Stimulated activated CD4-positive, alpha-beta T cell treated with anti-CD3 and anti-CD28 coated beads, Interleukin-4, amount 100 ng/mL, for 24 hours (primary cell): ENCODE data around the gene PVRIG.
A peak's percentile ranks its signal among the peaks of the same experiment; 100 is the strongest.
"Not testable (repeated sequence)": the region's sequence is repeated elsewhere in the genome, so short reads cannot be mapped to it uniquely, and the experiment has no call there.

Experiments used
- DNase-seq: peaks from one replicate; pipeline ENCODE4 v3.0.0-alpha.2; 2020

The PVRIG gene

DNA sequence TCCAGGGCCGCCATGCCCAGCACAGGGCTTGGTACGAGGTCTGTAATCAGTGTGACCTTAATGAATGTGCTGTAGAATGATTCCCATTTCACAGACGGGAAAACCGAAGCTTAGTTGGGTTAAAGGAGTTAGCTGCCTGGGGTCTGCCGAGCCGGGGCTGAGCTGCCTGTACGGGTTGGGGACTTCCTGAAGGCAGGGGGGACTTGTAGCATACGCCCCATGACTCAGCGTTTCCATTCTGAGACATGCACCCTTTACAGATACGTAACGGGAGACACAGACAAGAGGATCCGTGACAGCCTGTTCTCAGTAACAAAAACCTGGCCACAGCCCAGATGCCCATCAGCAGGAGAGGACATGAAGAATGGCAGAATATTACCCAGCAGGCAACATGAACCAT is 23.6 kb downstream of the PVRIG start:
- peak; percentile 68 for DNase-seq

DNA sequence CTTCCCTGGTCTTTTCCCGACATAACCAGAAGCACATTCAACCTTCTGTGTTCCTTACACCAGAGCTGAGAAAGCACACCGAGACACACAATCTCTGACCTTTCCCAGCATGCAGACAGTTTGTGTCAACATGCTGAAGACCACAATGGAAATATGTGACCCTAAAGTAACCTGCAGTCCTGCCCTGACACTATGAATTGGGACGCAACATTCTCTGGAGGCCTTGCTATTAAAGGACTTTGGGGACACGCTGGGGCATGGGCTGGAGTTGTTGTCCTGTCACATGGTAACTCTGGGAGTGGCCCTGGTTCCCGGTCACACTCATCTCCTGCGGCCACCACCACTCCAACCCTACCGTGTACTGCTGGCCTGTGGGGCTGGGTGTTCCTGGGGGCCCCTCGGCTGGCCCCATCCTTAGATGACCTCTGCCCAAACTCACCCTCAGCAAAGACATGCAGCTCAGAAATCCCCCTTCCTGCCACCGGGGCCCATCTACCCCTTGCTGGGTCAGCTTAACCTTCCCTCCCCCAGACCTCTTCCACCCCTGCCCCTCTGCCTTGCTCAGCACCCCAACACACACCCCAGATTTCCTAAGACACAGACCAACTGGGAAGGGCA is 25.3 kb downstream of the PVRIG start:
- not testable (repeated sequence) for DNase-seq

DNA sequence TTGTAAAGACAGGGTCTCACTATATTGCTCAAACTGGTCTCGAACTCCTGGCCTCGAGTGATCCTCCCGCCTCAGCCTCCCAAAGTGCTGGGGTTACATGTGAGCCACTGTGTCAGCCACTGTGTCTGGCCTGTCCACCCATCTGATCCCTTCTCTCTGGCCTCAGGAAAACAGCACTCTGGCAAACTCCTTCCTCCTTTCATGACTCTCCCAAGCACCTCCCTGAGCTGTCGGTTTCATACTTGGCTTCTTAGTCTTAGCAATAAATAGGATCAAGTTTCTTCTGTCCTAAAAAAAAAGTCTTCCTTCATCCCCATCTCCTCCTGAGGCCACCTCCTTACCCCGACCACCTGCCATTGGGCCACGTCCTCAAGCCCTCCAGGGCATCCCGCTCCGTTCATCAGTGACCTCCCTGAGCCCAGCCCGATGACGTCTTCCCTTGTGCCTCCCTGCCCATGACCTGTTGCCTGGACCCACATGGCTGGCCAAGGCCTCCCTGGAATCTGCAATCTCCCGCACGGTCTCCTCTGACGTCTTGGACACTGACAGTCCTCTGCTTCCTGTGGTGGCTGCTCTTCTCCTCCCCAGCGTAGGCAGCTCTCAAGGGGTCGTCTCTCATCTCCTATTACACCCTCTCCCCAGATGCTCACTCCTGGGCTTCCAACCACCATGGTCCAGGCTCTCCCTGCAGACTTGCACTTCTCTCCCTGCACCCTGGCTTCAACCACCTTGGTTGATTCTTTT is 26.5 kb downstream of the PVRIG start:
- not testable (repeated sequence) for DNase-seq

DNA sequence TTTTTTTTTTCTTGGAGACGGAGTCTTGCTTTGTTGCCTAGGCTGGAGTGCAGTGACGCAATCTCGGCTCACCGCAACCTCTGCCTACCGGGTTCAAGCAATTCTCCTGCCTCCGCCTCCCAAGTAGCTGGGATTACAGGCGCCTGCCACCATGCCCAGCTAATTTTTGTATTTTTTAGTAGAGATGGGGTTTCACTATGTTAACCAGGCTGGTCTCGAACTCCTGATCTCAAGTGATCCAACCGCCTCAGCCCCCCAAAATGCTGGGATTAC is 27.1 kb downstream of the PVRIG start:
- DNase-seq, result not testable (repeated sequence)

DNA sequence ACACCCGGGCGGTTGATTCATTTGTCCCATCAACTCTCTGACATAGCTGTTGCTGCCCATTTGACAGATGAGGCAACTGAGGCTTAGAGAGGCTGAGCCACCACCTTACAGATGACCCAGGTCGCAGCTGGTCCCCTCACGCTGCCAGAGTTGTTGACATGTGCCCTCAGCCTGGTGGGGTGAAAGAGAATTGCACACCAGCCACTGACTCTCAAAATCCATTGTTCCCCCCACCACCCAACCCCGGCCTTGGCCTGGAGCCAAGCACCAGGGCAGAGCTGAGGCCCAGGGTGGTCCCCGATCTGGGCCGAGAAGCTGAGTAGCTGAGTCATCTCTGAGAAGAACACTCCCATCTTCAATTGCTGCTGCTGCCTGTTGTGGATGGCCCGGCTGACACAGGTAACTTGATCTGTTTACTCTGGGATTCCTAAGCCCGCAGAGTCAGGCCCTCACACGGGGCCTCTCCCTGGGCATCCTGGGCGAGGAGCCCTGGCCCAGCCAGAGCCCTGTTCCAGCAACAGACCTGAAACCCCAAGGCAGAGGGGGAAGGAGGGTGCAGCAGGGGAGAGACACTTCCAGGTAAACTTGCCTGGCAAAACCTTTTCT is 27.5 kb downstream of the PVRIG start:
- no peak for DNase-seq

DNA sequence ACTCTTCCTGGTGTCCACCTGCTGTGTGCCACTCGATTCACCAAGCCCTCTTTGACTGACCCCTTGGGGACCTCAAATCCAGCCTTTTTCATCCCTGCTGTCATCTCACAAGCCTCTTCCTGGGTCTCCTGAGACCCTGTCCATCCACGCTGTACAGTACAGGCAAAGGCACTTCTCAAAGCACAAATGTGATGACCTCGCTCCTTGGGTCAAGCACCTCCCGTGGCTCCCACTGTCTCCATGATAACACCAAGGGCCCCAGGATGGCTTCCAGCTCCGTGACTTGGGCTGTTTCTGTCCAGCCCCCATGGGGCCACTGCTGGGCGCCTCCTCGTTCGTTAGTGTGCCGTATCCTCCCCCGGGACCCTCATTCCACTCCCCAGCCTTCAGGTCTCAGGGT is 28.7 kb downstream of the PVRIG start:
- DNase-seq, result no peak

DNA sequence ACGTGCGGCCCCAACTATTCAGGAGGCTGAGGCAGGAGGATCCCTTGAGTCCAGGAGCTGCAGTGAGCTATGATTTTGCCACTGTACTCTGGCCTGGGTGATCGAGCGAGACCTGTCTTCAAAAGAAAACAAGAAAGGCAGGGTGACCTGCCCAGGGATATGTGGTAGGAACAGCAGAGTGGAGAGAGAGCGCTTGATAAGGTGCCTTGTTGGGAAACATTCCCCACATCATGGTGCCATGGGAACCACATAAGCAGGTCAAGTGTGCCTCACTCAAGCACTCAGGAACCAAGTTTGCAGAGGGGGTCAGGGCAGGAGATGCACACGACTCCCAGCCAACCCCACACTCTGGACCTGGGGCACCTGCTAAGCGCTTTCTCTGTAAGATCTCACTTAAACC is 37.3 kb downstream of the PVRIG start:
- DNase-seq, result no peak

DNA sequence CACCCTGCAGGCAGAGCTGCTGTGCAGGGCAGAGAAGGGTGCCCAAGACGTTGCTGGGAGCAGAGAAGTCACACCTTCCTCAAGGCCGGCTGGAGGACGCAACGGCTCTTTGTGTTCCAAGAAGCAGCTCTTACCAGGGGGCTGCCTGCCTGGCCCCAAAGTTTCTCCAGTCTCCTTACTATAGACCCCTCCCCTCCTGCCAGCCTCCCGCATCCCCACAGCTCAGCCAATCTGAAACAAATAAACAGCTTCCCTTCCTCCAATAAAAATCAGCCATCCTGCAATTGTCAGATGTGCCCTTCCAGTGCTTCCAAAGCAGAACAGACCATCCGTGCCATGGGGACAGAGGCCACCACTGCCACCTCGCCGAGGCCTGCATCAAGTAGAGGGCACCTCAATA is 40.2 kb downstream of the PVRIG start:
- DNase-seq, result not testable (repeated sequence)

DNA sequence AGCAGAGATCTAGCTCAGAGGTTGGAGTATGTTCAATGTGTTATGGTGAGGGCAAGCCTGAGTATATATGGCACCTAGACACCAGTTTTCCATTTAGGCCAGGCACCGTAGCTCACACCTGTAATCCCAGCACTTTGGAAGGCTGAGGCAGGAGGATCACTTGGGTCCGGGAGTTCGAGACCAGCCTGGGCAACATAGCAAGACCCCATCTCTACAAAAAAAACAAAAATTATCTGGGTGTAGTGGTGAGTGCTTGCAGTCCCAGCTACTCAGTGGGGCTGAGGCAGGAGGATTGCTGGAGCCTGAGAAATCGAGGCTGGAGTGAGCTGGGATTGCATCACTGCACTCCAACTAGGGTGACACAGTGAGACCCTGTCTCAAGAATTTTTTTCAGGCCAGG is 43.1 kb downstream of the PVRIG start:
- DNase-seq, result not testable (repeated sequence)

DNA sequence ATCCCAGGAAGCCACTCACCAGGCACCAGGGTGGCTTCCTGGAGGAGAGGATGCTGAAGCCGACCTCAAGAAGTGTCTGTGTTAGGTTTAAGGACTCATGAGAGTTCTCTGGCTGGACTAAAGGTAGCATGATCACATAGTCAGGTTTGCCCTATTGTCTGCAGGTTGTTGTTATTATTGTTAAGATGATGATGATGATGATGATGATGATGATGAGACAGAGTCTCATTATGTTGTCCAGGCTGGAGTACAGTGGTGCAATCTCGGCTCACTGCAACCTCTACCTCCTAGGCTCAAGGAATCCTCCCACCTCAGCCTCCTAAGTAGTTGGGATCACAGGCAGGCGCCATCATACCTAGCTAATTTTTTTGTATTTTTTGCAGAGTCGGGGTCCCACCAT is 44.5 kb downstream of the PVRIG start:
- DNase-seq, result not testable (repeated sequence)

DNA sequence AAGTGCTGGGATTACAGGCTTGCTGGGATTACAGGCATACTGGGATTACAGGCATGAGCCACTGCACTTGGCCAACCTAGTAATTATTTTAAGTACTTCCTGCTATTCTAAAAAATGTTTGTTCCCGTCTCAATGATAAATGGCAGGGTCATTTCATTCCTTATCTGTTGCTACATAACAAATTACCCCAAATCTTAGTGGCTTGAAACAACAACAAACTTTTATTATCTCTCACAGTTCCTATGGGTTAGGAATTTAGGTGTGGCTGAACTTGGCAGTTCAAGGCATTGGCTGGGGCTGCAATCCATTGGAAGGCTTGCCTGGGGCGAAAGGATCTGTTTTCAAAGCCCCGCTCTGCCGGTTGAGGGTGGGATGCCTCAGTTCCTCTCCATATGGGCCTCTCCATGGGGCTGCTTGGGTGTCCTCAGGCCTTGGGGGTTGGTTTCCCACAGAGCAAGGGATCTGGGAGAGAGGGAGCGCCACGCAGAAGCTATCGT is 45.0 kb downstream of the PVRIG start:
- not testable (repeated sequence) for DNase-seq

DNA sequence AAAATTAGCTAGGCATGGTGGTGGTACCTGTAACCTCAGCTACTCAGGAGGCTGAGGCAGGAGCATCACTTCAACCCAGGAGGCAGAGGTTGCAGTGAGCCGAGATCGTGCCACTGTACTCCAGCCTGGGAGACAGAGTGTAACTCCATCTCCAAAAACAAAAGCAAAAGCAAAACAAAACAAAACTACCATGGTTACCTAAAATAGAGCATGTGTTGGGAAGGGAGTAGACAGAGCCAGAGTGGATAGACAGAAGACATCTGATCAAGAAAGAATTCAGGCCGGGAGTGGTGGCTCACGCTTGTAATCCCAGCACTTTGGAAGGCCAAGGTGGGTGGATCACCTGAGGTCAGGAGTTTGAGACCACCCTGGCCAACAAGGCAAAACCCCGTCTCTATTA is 46.1 kb downstream of the PVRIG start:
- not testable (repeated sequence) for DNase-seq

DNA sequence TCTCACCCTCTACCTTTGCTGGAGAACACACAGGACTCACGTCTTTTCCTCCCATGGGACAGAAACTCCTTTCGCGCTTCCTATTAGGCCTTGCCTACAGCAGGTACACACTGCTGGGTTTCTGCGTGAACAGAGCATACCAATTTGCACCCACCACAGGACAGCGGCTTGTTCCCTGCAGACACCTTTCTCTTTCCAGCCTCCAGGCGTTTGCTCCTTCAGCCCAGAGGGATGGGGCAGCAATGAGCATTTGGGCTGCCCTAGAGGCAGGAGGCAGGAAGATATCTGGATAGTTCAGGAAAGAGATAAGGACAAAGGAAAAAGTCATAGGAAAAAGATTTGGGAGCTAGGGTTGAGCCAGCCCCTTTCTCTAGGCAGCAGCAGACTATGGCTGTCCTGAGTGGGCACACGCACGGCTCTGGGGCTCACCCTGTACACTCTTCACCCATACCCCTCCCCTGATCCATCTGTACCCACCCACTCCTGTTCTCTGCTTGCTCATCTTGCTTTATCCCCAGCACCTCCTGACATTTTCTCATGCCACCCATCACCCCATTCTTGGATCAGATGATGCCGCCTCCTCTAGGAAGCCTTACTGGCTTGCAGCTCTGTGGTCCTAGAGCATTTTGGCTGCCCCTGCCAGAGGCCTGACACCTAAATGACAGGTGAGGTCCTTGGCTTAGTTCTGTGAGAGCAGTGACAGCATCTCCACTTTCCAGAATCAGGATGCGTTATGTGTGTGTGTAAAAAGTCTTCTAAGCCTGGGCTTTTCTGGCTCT is 47.0 kb downstream of the PVRIG start:
- no peak for DNase-seq

DNA sequence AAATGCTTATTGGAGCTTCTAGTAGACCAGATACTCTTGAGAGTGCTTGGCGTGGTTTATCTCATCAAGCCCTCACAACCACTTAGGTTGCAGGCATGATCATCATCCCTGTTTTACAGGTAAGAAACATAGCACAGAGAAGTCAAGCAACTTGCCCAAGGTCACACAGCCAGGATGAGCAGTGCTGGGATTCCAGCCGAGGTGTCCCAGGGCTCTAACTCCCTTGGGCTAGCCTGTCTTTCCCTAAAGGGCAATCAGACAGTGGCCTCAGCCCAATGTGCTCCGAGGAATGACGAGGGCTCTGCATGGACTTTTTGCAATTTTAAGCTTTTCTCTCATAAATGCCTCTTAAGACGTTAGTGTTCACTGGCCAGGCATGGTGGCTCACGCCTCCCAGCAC is 47.9 kb downstream of the PVRIG start:
- DNase-seq, result no peak

DNA sequence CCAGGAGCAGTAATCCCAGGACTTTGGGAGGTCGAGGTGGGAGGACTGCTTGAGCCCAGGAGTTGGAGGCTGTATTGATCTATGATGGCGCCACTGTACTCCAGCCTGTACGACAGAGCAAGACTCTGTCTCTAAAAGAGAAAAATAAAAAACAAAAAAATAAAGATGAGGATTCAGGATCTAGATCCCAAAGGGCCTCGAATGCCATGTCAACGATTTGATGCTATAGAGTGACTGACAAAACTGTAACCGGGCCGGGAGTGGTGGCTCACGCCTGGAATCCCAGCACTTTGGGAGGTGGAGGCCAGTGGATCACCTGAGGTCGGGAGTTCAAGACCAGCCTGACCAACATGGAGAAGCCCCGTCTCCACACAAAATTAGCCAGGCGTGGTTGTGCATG is 49.1 kb downstream of the PVRIG start:
- DNase-seq, result not testable (repeated sequence)

DNA sequence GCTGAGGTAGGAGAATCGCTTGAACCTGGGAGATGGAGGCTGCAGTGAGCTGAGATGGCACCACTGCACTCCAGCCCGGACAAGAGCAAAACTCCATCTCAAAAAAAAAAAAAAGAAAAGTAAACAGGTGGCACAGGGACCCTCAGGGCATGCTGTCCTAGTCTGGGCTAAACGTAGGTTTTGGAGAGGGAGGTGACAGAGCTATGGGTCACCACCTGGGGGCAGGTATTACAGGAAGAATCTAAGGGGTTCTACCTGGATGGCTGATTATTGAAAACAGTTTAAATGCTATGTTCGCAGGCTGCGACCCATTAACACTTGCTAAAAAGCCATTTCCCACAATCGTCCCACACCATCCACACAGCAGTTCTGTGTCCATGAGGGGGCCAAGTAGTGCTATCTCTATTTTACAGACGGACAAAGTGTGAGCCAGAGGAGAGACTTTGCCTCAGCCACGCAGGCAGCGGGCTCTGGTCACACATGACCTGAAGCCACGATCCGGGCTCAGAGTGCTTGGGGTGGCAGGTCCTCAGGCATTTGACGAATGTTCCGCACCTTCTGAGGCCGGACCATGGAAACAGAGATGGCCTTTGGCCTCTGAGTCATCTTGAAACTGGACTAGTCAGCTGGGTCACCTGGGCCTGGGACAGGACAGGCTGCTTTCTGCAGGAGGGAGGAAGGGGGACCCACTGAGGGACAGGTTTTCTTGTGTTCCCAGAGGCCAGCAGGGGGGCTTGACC is 49.7 kb downstream of the PVRIG start:
- not testable (repeated sequence) for DNase-seq

DNA sequence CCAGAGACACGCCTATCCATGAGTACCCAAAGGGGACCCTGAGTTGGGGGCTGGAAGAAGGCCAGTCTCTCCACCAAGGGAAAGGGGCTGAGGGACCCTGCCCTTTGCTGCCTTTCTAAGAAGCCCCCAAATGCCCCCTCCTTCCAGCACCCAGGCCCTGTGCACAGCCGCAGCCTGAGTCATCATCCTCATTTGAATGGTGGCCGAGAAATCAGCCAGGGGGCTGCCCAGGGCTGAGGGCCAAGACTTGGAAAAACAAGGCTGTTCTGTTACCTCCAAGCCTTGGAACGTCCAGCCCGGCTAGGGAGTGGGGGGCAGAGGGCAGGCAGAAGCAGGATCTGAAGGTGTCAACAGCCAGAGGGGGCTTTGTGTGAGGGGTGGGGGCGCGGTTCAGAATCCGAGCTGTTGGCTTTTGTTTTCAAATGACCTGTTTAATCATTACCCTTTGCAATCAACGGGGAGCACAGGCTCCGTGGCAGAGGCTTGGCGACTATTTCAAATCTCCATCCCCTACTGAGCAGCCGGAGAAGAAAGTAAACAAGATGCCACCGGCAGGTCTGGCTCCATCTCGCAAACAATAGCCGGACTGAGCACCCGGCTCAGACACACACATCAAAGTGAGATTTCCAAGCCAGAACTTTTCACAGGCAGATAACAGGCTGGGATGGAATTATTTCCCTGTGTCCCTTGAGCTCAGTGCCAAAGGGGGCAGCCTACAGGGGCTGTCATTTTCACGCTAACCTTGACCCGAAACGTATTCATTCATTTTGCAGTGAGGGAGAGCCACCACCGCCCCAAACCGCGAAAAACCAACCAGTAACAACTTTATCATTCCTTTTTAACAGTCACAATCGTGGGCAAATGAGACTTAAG is 50.5 kb downstream of the PVRIG start:
- not testable (repeated sequence) for DNase-seq
